ENCODE measurements around the gene SCP2D1.

GRCh38 chr20:18840248-18840645 lies 26.7 kb downstream of the SCP2D1 start:
- TF ChIP-seq CTCF (IDR thresholded peaks at IDR 0.05) (no peak), POLR2AphosphoS5 (IDR thresholded peaks at IDR 0.05) (no peak)

Measured in esophagus muscularis mucosa (tissue), 3 donors.